Neural progenitor cell (in vitro differentiated cells): ENCODE measurements around the gene F10.

Experiments used
- EZH2 ChIP-seq: fragments of 200-600 bp; sonication (generic); IDR thresholded peaks from 2 replicates; pipeline ENCODE4 v1.6.1; 2017; ENCODE audit warnings: antibody characterized with exemption, mild to moderate bottlenecking, moderate library complexity
- EZH2phosphoT487 ChIP-seq: fragments of 200-600 bp; sonication (generic); IDR thresholded peaks from 2 replicates; pipeline ENCODE4 v1.6.1; 2017; ENCODE audit warnings: antibody characterized with exemption
- TF ChIP-seq, protein P1 (sequence below): fragments of 200-600 bp; sonication (generic); IDR thresholded peaks from 2 replicates; pipeline ENCODE4 v1.5.1; 2017; ENCODE audit warnings: antibody characterized with exemption, mild to moderate bottlenecking

DNA sequence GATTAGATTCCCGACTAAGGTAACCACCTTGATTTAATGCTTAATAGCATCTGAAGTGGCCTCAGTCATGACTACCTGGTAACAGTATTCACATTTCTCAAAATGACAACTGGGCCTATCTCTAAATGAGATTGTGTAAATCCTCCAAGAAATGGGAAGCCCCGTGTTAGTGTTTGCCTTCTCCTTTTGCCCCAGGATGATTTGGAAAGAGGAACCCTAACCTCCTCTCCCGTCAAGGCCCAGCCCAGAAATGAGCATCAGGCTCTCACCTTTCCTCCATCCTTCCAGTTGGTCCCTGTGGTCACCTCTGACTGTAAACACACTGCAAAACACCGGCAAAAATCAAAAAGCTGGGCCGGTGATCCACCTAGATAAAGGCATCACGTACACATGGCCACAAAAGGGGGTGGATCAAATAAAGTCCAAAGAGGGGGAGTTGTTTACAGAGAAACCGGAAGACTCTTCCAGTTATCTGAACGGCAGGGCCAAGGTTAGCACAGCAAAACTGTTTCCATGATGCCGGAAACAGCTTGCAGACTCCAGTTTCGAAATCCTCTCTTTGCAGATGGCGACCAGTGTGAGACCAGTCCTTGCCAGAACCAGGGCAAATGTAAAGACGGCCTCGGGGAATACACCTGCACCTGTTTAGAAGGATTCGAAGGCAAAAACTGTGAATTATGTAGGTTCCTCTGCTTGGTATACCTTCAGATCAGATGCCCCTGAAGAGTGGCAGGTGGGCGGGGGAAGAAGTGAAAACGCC lies 16.4 kb downstream of the F10 start:
- TF ChIP-seq, protein P1, sequence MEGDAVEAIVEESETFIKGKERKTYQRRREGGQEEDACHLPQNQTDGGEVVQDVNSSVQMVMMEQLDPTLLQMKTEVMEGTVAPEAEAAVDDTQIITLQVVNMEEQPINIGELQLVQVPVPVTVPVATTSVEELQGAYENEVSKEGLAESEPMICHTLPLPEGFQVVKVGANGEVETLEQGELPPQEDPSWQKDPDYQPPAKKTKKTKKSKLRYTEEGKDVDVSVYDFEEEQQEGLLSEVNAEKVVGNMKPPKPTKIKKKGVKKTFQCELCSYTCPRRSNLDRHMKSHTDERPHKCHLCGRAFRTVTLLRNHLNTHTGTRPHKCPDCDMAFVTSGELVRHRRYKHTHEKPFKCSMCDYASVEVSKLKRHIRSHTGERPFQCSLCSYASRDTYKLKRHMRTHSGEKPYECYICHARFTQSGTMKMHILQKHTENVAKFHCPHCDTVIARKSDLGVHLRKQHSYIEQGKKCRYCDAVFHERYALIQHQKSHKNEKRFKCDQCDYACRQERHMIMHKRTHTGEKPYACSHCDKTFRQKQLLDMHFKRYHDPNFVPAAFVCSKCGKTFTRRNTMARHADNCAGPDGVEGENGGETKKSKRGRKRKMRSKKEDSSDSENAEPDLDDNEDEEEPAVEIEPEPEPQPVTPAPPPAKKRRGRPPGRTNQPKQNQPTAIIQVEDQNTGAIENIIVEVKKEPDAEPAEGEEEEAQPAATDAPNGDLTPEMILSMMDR: no peak
- TF ChIP-seq EZH2: no peak
- TF ChIP-seq EZH2phosphoT487: no peak
